ENCODE measurements around the gene FRS3.
A peak's percentile ranks its signal among the peaks of the same experiment; 100 is the strongest.

The FRS3 gene

GRCh38 chr6:41748102-41748477, 31.6 kb downstream of the FRS3 start:
- H3K4me1 ChIP-seq (ENCODE audit: insufficient read depth, low read length), result no peaks in the 10 kb centered on the region
- no peaks in the 10 kb centered on the region for H3K36me3 ChIP-seq (ENCODE audit: insufficient read depth, low read length)
- no peak overlapping the region for H3K9ac ChIP-seq (ENCODE audit: low read depth, low read length)
- no peaks in the 10 kb centered on the region for H3K9me3 ChIP-seq (ENCODE audit: control insufficient read depth, insufficient read depth, low read length)

GRCh38 chr6:41747256-41748101, 32.2 kb downstream of the FRS3 start, which contains the start of gene PGC:
Gene PGC (minus strand): TSS chr6:41747397. CDS start chr6:41747334, 63 bp downstream.
- no peaks in the 10 kb centered on the region for H3K4me1 ChIP-seq (ENCODE audit: insufficient read depth, low read length)
- no peaks in the 10 kb centered on the region for H3K36me3 ChIP-seq (ENCODE audit: insufficient read depth, low read length)
- H3K9ac ChIP-seq (ENCODE audit: low read depth, low read length), result no peak within 1 kb of the TSS
- no peaks in the 10 kb centered on the region for H3K9me3 ChIP-seq (ENCODE audit: control insufficient read depth, insufficient read depth, low read length)

GRCh38 chr6:41746107-41746506, 33.6 kb downstream of the FRS3 start:
- Histone ChIP-seq H3K9me3 (ENCODE audit: control insufficient read depth, insufficient read depth, low read length) (no peaks in the 10 kb centered on the region), H3K36me3 (ENCODE audit: insufficient read depth, low read length) (no peaks in the 10 kb centered on the region), H3K9ac (ENCODE audit: low read depth, low read length) (no peak overlapping the region), H3K4me1 (ENCODE audit: insufficient read depth, low read length) (no peaks in the 10 kb centered on the region)

GRCh38 chr6:41744236-41744787, 35.4 kb downstream of the FRS3 start:
- Histone ChIP-seq H3K9ac (ENCODE audit: low read depth, low read length) (no peak overlapping the region), H3K36me3 (ENCODE audit: insufficient read depth, low read length) (no peaks in the 10 kb centered on the region), H3K9me3 (ENCODE audit: control insufficient read depth, insufficient read depth, low read length) (no peaks in the 10 kb centered on the region), H3K4me1 (ENCODE audit: insufficient read depth, low read length) (no peaks in the 10 kb centered on the region)

DNA sequence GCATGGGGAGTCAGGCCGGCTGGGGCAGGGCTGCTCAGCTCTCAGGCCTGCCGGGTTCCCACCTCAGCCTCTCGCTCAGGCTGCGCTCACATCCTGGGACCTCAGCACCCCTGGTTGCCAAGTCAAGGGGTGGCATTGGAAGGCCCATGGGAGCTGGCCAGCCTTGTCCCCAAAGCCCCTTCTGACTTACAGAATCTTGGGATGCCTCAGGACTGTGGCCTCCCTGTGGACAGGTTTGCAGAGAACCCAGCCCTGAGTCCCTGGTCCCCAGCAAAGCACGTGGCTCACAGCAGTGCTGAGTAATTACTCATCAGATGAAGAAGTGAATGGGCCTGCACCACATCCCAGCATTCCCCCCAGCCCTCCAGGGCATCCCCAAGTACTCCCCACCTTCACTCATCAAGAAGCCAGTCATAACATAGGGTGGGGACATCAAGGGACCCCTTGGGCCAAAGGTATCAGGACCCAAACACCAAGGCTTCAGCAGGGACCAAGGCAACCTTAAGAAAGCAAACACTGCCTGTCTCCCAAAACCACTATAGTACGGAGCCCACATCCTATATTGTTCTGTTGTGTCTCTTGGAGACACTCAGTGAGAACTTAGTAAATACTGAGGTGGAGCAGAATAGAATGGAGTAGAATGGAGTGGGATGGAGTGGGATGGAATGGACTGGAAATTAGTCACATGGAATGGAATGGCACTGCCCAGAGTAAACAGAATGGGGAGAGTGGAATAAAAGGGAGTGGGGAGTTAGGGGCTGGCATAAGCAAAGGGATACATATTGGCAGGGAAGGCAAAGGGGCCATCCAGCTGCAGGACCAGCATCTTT, 36.1 kb downstream of the FRS3 start:
- no peak overlapping the region for H3K9ac ChIP-seq (ENCODE audit: low read depth, low read length)
- H3K4me1 ChIP-seq (ENCODE audit: insufficient read depth, low read length), result peaks cover 4% of the 10 kb centered on the region; the same call in 1 of the 2 replicates
- no peaks in the 10 kb centered on the region for H3K9me3 ChIP-seq (ENCODE audit: control insufficient read depth, insufficient read depth, low read length)
- no peaks in the 10 kb centered on the region for H3K36me3 ChIP-seq (ENCODE audit: insufficient read depth, low read length)

DNA sequence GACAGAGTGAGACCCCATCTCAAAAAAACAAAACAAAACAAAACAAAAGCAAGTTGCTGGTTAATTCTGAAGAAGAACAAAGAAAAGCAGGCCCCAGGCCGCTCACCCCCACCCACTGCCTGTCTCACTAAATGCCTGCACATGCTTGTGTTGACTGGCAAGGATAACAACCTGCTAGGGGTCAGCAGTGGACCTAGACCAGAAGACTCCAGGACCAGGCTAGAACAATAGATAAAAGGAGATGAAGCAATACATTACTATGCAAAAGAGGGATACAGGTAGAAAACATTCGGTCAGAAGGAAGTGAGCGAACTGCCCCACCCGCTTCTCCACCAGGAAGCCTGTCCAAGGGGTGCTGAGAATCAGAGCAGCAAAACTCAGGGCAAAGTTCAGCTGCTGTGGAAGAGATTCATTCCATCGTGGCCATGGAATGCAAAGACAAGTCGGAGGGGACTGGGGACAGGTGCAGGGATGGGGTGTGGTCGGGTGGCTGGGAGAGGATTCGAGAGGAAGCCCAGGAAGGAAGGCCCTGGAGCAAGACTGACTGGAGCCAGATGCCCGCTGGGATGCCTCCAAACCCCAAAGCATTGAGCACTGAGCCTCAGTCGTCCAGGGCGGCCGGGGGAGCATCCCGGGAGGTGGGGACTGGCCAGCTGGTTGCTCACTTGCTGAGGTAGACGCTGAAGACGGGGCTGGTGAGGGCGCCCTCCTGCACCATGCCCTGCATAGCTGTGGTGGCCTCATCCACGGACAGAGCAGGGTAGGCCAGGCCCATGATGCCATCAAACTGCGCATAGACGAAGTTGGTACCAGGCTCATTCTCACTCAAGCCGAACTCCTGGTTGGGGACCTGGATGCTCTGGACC, 37.8 kb downstream of the FRS3 start:
- Histone ChIP-seq H3K4me1 (ENCODE audit: insufficient read depth, low read length) (peaks cover 4% of the 10 kb centered on the region; the same call in 1 of the 2 replicates), H3K9me3 (ENCODE audit: control insufficient read depth, insufficient read depth, low read length) (no peaks in the 10 kb centered on the region), H3K9ac (ENCODE audit: low read depth, low read length) (no peak overlapping the region), H3K36me3 (ENCODE audit: insufficient read depth, low read length) (no peaks in the 10 kb centered on the region)

GRCh38 chr6:41740366-41741162, 39.1 kb downstream of the FRS3 start:
- Histone ChIP-seq H3K9me3 (ENCODE audit: control insufficient read depth, insufficient read depth, low read length) (no peaks in the 10 kb centered on the region), H3K4me1 (ENCODE audit: insufficient read depth, low read length) (peaks cover 7% of the 10 kb centered on the region; the same call in 1 of the 2 replicates), H3K9ac (ENCODE audit: low read depth, low read length) (no peak overlapping the region), H3K36me3 (ENCODE audit: insufficient read depth, low read length) (no peaks in the 10 kb centered on the region)

DNA sequence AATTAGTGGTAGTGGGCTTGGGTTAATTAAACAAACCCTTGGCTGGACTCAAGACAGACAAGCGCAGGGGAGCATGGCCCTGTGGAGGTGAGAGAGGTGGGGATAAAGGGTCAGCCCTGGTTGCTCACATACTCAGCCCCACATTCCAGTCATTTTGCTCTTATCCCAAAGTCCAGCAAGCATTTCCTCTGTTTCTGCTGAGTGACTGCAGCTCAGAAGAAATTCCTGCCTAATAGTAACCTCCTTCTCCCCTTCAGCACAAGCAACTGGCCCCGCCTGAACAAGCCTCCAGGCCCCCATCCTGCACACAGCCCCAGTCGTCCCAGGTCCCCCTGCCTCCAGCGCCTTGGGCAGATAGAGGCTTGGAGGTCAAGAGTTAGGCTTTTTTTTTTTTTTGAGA, 40.7 kb downstream of the FRS3 start:
- no peak overlapping the region for H3K9ac ChIP-seq (ENCODE audit: low read depth, low read length)
- no peaks in the 10 kb centered on the region for H3K36me3 ChIP-seq (ENCODE audit: insufficient read depth, low read length)
- H3K9me3 ChIP-seq (ENCODE audit: control insufficient read depth, insufficient read depth, low read length), result no peaks in the 10 kb centered on the region
- peaks cover 7% of the 10 kb centered on the region; the same call in 1 of the 2 replicates for H3K4me1 ChIP-seq (ENCODE audit: insufficient read depth, low read length)

DNA sequence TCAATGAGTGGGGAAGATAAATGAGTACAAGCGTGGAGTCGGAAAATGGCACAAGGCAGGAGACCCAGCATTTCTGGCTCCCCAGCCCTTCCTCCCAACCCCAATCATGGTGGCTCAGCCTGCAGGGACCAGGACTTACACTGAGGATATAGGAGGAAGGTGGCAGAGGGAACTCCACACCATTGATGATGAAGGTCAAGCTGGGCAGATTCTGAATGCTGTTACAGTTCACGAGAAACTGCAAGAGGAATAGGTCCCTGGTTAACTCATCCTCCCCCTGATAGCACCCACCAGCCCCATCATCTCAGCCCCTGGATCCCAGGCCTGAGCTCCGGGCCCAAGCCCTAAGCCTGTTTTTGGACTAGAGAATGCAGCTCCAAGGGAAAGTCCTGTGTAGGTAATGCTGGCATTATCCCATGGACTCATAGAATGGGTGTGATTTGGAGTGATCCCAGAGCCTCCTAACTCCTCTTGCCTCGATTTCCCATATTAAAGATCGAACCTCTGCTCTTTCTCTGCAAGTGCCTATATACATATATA, 42.0 kb downstream of the FRS3 start:
- Histone ChIP-seq H3K36me3 (ENCODE audit: insufficient read depth, low read length) (no peaks in the 10 kb centered on the region), H3K4me1 (ENCODE audit: insufficient read depth, low read length) (peaks cover 10% of the 10 kb centered on the region), H3K9me3 (ENCODE audit: control insufficient read depth, insufficient read depth, low read length) (no peaks in the 10 kb centered on the region), H3K9ac (ENCODE audit: low read depth, low read length) (no peak overlapping the region)

- no peaks in the 10 kb centered on the region for H3K9me3 ChIP-seq (ENCODE audit: control insufficient read depth, insufficient read depth, low read length)
- H3K9ac ChIP-seq (ENCODE audit: low read depth, low read length), result no peak overlapping the region
- H3K4me1 ChIP-seq (ENCODE audit: insufficient read depth, low read length), result peaks cover 14% of the 10 kb centered on the region
- no peaks in the 10 kb centered on the region for H3K36me3 ChIP-seq (ENCODE audit: insufficient read depth, low read length)
These were observed 42.7 kb downstream of the FRS3 start for GRCh38 chr6:41736800-41737555.

DNA sequence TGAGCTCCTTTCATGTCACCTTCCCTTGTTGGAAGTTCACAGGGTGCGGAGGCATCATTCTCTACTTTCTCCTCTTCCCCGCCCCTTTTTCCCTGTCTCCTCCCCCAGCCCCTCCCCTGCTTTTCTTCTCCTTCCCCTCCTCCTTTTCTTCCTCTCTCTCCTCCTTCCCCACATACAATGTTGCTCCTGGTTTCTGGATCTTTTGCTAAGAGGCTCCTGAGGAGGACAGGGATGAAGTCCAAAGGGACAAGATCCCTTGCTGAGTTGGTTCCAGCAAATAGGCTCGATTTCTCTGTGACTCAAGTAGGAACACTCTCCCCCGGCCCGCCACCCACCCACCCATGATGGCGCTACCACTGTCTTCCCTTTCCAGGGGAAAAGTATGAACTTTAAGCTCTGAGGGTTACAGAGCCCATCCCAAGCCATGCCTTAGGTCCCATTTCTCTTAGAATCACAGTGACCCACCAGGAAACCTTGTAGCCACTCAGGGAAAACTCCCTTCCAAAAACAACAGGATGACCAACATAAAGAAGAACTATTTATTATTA, 43.4 kb downstream of the FRS3 start:
- Histone ChIP-seq H3K9ac (ENCODE audit: low read depth, low read length) (peak overlapping the region; percentile 46; the same call in 1 of the 2 replicates), H3K36me3 (ENCODE audit: insufficient read depth, low read length) (no peaks in the 10 kb centered on the region), H3K4me1 (ENCODE audit: insufficient read depth, low read length) (peaks cover 14% of the 10 kb centered on the region), H3K9me3 (ENCODE audit: control insufficient read depth, insufficient read depth, low read length) (no peaks in the 10 kb centered on the region)

GRCh38 chr6:41735427-41736185, 44.1 kb downstream of the FRS3 start, which contains the start of gene TFEB:
Gene TFEB (minus strand): TSS chr6:41735608. CDS start chr6:41691213, 44,395 bp downstream.
- no peaks in the 10 kb centered on the region for H3K36me3 ChIP-seq (ENCODE audit: insufficient read depth, low read length)
- peak within 1 kb of the TSS; percentile 49; the same call in 1 of the 2 replicates for H3K9ac ChIP-seq (ENCODE audit: low read depth, low read length)
- peaks cover 14% of the 10 kb centered on the region for H3K4me1 ChIP-seq (ENCODE audit: insufficient read depth, low read length)
- no peaks in the 10 kb centered on the region for H3K9me3 ChIP-seq (ENCODE audit: control insufficient read depth, insufficient read depth, low read length)

Data from ES-I3 (cell line).